Osteocyte (in vitro differentiated cells): ENCODE measurements around the gene SVOP. TPM values are rescaled to one million over a fixed set of nuclear protein-coding genes. Genes with fewer than 3 reads are reported as not detected.
"Not testable (repeated sequence)": the region's sequence is repeated elsewhere in the genome, so short reads cannot be mapped to it uniquely, and the experiment has no call there.

Experiments
- DNase-seq: peaks from one replicate; pipeline ENCODE4 v3.0.0; 2021; ENCODE audit warnings: mixed read lengths; ENCODE audit not compliant: unreplicated experiment; ENCODE audit errors: extremely low spot score
- H3K27ac Mint-ChIP-seq: one replicate; pipeline ENCODE4 v1.8.0; 2021; ENCODE audit warnings: mild to moderate bottlenecking, mixed read lengths; ENCODE audit not compliant: unreplicated experiment
- H3K27me3 Mint-ChIP-seq: one replicate; pipeline ENCODE4 v1.8.0; 2021; ENCODE audit warnings: mixed read lengths; ENCODE audit not compliant: unreplicated experiment
- H3K36me3 Mint-ChIP-seq: one replicate; pipeline ENCODE4 v1.8.0; 2021; ENCODE audit warnings: mixed read lengths; ENCODE audit not compliant: unreplicated experiment
- H3K4me1 Mint-ChIP-seq: one replicate; pipeline ENCODE4 v1.8.0; 2021; ENCODE audit warnings: mixed read lengths; ENCODE audit not compliant: unreplicated experiment
- H3K4me3 Mint-ChIP-seq: one replicate; pipeline ENCODE4 v1.8.0; 2021; ENCODE audit warnings: mild to moderate bottlenecking, moderate library complexity, mixed read lengths; ENCODE audit not compliant: unreplicated experiment
- H3K9me3 Mint-ChIP-seq: one replicate; pipeline ENCODE4 v1.8.0; 2021; ENCODE audit warnings: mixed read lengths; ENCODE audit not compliant: unreplicated experiment
- total RNA-seq: library from RNA; stranded (reverse); gene quantifications from 2 replicates; pipeline ENCODE4 v1.2.1, GENCODE V29; 2021
- TF ChIP-seq, protein P1 (sequence below): fragments of 200-600 bp; sonication (generic); IDR thresholded peaks from 2 replicates; pipeline ENCODE4 v1.5.0; 2021; ENCODE audit warnings: antibody characterized with exemption, mild to moderate bottlenecking, moderate library complexity

The SVOP gene
- total RNA-seq, 1 donor from 2014 or later, result not detected

DNA sequence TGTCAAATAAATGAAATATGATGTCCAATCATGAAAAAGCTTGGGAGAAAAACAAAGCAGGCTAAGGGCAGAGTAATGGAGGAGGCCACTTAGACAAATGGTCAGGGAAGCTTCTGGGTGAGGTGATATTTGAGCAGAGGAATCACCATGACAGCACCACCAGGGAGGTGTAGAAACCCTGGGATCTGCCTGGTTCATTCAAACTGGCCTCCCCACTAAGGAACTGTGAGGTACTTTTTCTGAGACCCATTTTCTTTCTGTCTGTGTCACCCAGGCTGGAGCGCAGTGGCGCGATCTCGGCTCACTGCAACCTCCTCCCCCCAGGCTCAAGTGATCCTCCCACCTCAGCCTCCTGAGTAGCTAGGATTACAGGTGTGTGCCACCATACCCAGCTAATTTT lies 155.7 kb downstream of the SVOP start:
- no peak overlapping the region for H3K27ac Mint-ChIP-seq
- no peak overlapping the region for H3K4me3 Mint-ChIP-seq
- TF ChIP-seq, protein P1, sequence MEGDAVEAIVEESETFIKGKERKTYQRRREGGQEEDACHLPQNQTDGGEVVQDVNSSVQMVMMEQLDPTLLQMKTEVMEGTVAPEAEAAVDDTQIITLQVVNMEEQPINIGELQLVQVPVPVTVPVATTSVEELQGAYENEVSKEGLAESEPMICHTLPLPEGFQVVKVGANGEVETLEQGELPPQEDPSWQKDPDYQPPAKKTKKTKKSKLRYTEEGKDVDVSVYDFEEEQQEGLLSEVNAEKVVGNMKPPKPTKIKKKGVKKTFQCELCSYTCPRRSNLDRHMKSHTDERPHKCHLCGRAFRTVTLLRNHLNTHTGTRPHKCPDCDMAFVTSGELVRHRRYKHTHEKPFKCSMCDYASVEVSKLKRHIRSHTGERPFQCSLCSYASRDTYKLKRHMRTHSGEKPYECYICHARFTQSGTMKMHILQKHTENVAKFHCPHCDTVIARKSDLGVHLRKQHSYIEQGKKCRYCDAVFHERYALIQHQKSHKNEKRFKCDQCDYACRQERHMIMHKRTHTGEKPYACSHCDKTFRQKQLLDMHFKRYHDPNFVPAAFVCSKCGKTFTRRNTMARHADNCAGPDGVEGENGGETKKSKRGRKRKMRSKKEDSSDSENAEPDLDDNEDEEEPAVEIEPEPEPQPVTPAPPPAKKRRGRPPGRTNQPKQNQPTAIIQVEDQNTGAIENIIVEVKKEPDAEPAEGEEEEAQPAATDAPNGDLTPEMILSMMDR, result no peak
- DNase-seq, result no peak
- H3K36me3 Mint-ChIP-seq, result no peaks in the 10 kb centered on the region
- peaks cover 3% of the 10 kb centered on the region for H3K9me3 Mint-ChIP-seq
- no peaks in the 10 kb centered on the region for H3K27me3 Mint-ChIP-seq
- peaks cover 2% of the 10 kb centered on the region for H3K4me1 Mint-ChIP-seq

GRCh38 chr12:108862588-108862959 lies 158.3 kb downstream of the SVOP start:
- Mint-ChIP-seq H3K4me3 (no peak overlapping the region), H3K27me3 (no peaks in the 10 kb centered on the region), H3K27ac (no peak overlapping the region), H3K9me3 (no peaks in the 10 kb centered on the region), H3K36me3 (no peaks in the 10 kb centered on the region), H3K4me1 (peaks cover 21% of the 10 kb centered on the region)
- DNase-seq, result no peak
- TF ChIP-seq, protein P1, result no peak

DNA sequence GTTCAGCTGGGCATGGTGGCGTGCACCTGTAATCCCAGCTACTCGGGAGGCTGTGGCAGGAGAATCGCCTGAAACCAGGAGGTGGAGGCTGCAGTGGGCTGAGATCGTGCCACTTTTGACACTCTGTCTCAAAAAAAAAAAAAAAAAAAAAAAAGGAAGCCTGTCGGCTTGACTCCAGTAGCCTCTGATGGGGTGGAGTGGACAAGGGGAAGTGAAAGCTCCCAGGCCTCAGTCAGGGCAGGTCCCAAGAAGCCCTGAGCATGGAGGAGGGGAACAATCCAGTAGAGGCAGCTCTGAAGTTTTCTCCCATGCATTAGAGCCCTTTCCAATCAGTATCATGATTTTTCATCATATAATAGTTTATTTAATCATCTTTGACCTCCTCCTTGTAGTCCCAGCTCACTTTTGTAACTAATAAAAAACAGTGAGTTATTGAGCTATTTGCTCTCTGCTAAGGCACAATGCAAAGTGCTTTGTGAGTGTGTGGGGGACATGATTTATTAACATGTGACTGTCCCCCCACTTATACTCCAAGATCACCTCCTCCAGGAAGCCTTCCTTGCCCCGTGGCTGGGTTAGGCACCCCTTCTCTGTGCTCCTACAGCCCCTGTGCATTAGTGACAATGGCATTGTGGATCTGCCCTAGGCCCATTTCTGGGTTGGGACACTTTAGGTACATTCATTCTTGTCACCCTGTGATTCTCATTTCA lies 158.8 kb downstream of the SVOP start:
- H3K4me3 Mint-ChIP-seq, result no peak overlapping the region
- H3K27me3 Mint-ChIP-seq, result no peaks in the 10 kb centered on the region
- TF ChIP-seq, protein P1, result no peak
- peaks cover 21% of the 10 kb centered on the region for H3K4me1 Mint-ChIP-seq
- no peak for DNase-seq
- H3K9me3 Mint-ChIP-seq, result no peaks in the 10 kb centered on the region
- no peaks in the 10 kb centered on the region for H3K36me3 Mint-ChIP-seq
- H3K27ac Mint-ChIP-seq, result no peak overlapping the region

GRCh38 chr12:108860443-108860842 lies 160.4 kb downstream of the SVOP start:
- no peak for DNase-seq
- Mint-ChIP-seq H3K27me3 (no peaks in the 10 kb centered on the region), H3K27ac (no peak overlapping the region), H3K4me3 (no peak overlapping the region), H3K4me1 (peaks cover 27% of the 10 kb centered on the region), H3K9me3 (no peaks in the 10 kb centered on the region), H3K36me3 (no peaks in the 10 kb centered on the region)
- TF ChIP-seq, protein P1, result no peak

- H3K27ac Mint-ChIP-seq, result no peak overlapping the region
- no peaks in the 10 kb centered on the region for H3K9me3 Mint-ChIP-seq
- TF ChIP-seq, protein P1, result no peak
- H3K36me3 Mint-ChIP-seq, result peaks cover 4% of the 10 kb centered on the region
- H3K4me1 Mint-ChIP-seq, result peaks cover 32% of the 10 kb centered on the region
- no peak for DNase-seq
- no peak overlapping the region for H3K4me3 Mint-ChIP-seq
- no peaks in the 10 kb centered on the region for H3K27me3 Mint-ChIP-seq
These were observed 161.0 kb downstream of the SVOP start for GRCh38 chr12:108859923-108860291.

GRCh38 chr12:108859141-108859922 lies 161.5 kb downstream of the SVOP start:
- not testable (repeated sequence) for H3K9me3 Mint-ChIP-seq, DNase-seq, H3K36me3 Mint-ChIP-seq, H3K27me3 Mint-ChIP-seq
- Mint-ChIP-seq H3K4me1 (peaks cover 38% of the 10 kb centered on the region), H3K4me3 (peak overlapping the region; percentile 76), H3K27ac (peak overlapping the region; percentile 65)
